Thoracic aorta (tissue), 2 donors: ENCODE measurements around the gene ACSL1. TPM values are rescaled to one million over a fixed set of nuclear protein-coding genes. Genes with fewer than 3 reads are reported as not detected.

Source experiments
- ATAC-seq: fragments of 150-250 bp; one replicate; pipeline ENCODE4 v1.8.0; 2017; ENCODE audit warnings: low read depth; ENCODE audit not compliant: insufficient number of reproducible peaks, low FRiP score
- DNase-seq: peaks from one replicate; pipeline ENCODE4 v3.0.0-alpha.2; 2020; ENCODE audit warnings: low spot score
- H3K27ac ChIP-seq, 2 donors: fragments of 200-600 bp; sonication (generic); 1 replicate in 1 of 2; 2 replicates in 1 of 2; pipeline ENCODE4 v1.5.1; 2016; ENCODE audit warnings: mild to moderate bottlenecking in 2 of 2, moderate library complexity in 2 of 2
- H3K27me3 ChIP-seq: fragments of 200-600 bp; sonication (generic); replicated peaks from 2 replicates; pipeline ENCODE4 v1.6.0; 2016; ENCODE audit warnings: mild to moderate bottlenecking; ENCODE audit not compliant: insufficient read depth
- H3K36me3 ChIP-seq: fragments of 200-600 bp; sonication (generic); one replicate; pipeline ENCODE4 v1.5.1; 2016
- H3K4me1 ChIP-seq, 2 donors: fragments of 200-600 bp; sonication (generic); 1 replicate in 1 of 2; 2 replicates in 1 of 2; pipeline versions ENCODE4 v1.5.1 to v1.6.0; 2016; ENCODE audit warnings: low read depth in 2 of 2, mild to moderate bottlenecking in 1 of 2; ENCODE audit not compliant: control insufficient read depth in 1 of 2
- H3K4me3 ChIP-seq: fragments of 200-600 bp; sonication (generic); 2 replicates; pipeline ENCODE4 v1.5.1; 2016; ENCODE audit warnings: mild to moderate bottlenecking
- H3K9me3 ChIP-seq: fragments of 200-600 bp; sonication (generic); 2 replicates; pipeline ENCODE4 v1.5.1; 2016
- total RNA-seq, 2 donors: library from RNA; depleted of rRNA; stranded (reverse); fragments of >200 nt; gene quantifications; one replicate each; pipeline versions ENCODE4 v1.1.0 to v1.2.3, GENCODE V29; 2016
- TF ChIP-seq, protein P1 (sequence below): fragments of 200-600 bp; sonication (generic); IDR thresholded peaks from one replicate; pipeline ENCODE4 v1.5.1; 2019; ENCODE audit warnings: antibody characterized with exemption

ACSL1 gene
- total RNA-seq, 2 donors from 2014 or later = 90.4 to 155 TPM

DNA sequence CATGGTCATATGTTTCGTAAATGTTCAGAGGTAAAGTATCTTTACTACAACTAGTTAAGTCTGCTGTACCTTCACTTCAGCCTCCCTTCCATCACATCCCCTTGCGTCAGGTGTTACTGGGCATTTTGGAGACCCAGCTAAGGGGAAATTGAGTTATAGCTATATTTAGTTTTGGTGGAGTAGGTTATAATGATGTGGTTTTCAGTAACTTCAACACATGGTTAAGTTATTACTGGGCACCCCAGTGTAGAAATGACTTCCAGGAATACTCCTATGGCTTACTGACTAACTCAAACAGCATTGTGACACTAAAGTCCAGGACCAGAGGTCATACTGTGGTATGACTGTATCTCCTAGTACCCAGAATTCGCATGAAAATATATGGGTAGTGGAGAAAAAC is 23.4 kb upstream of the ACSL1 start:
- no peak overlapping the region for H3K4me3 ChIP-seq
- no peaks in the 10 kb centered on the region for H3K36me3 ChIP-seq
- TF ChIP-seq, protein P1, sequence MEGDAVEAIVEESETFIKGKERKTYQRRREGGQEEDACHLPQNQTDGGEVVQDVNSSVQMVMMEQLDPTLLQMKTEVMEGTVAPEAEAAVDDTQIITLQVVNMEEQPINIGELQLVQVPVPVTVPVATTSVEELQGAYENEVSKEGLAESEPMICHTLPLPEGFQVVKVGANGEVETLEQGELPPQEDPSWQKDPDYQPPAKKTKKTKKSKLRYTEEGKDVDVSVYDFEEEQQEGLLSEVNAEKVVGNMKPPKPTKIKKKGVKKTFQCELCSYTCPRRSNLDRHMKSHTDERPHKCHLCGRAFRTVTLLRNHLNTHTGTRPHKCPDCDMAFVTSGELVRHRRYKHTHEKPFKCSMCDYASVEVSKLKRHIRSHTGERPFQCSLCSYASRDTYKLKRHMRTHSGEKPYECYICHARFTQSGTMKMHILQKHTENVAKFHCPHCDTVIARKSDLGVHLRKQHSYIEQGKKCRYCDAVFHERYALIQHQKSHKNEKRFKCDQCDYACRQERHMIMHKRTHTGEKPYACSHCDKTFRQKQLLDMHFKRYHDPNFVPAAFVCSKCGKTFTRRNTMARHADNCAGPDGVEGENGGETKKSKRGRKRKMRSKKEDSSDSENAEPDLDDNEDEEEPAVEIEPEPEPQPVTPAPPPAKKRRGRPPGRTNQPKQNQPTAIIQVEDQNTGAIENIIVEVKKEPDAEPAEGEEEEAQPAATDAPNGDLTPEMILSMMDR = no peak
- no peaks in the 10 kb centered on the region for H3K9me3 ChIP-seq
- DNase-seq = no peak
- no peaks in the 10 kb centered on the region for H3K27me3 ChIP-seq
- H3K27ac ChIP-seq = no peak overlapping the region
- H3K4me1 ChIP-seq = no peaks in the 10 kb centered on the region
- ATAC-seq = no peak

DNA sequence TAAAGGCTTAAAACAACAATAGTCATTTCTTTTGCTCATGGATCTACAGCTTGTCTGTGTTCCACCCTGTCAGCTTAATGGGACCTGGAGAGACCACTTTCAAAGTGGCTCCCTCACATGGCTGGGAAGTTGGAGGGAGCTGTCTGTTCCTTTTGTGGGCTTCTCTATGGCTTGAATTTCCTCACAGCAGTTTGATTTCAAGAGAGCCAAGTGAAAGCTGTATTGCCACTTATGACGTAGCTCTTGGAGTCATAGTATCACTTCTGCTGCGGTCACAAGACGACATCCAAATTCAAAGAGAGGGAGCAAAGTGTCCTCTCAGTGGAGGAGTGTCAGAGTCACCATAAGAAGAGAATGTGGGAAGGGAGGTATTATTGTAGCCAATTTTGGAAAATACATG is 22.7 kb upstream of the ACSL1 start:
- no peaks in the 10 kb centered on the region for H3K4me1 ChIP-seq
- no peaks in the 10 kb centered on the region for H3K27me3 ChIP-seq
- DNase-seq (no peak), ATAC-seq (no peak)
- H3K9me3 ChIP-seq = no peaks in the 10 kb centered on the region
- H3K27ac ChIP-seq = no peak overlapping the region
- TF ChIP-seq, protein P1 = no peak
- no peak overlapping the region for H3K4me3 ChIP-seq
- no peaks in the 10 kb centered on the region for H3K36me3 ChIP-seq

DNA sequence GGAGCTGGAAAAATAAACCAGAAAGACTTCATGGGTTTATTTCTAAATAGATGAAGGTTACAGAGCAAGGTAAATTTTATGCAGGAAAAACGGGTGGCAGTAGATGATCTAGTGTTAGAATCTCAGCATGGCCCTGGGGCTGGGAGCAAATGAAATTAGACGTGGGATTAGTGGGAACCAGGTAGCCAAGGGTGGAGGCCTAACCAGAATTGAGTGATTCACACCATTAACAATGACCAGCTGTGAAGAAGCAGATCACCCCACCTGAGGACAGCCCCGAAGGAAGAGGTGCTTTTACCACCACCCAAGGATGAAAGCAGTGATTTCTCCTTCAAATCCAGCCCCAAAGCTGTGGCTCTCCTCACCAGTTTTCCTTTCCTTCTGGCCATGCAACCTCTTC is 20.8 kb upstream of the ACSL1 start:
- no peaks in the 10 kb centered on the region for H3K27me3 ChIP-seq
- H3K4me1 ChIP-seq = no peaks in the 10 kb centered on the region
- TF ChIP-seq, protein P1 = no peak
- H3K9me3 ChIP-seq = no peaks in the 10 kb centered on the region
- no peak for ATAC-seq
- DNase-seq = no peak
- no peak overlapping the region for H3K4me3 ChIP-seq
- H3K36me3 ChIP-seq = no peaks in the 10 kb centered on the region
- no peak overlapping the region for H3K27ac ChIP-seq

DNA sequence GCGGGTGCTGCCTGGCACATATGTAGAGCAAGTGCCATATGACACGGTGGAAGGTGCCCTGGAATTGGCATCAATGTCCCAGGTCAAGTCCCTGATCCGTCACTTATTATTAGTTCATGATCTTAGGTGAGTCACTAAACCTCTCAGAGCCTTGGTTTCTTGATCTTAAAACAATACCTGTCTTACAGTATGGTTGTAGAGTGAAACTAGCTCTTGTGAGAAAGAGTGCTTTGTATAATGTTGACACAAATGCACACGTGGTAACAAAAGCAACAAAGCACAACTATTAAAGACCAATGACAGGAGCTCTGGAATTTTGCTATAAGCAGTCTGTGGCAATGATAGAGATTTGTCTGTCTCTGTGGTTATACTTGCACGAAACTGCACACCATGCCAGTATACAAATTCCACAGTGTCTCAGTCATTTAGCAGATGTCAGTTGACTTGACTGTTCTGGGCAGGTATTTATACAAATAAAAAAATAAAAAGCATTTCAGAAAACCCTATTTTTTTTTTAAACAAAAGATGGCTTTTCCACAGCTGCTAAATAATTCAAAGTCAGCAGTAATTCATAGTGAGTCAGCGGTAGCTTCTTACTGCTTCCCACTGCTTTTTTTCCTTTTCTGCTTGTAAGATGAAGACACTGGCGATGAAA is 19.7 kb upstream of the ACSL1 start:
- DNase-seq = no peak
- H3K27me3 ChIP-seq = no peaks in the 10 kb centered on the region
- no peaks in the 10 kb centered on the region for H3K36me3 ChIP-seq
- TF ChIP-seq, protein P1 = no peak
- no peak overlapping the region for H3K27ac ChIP-seq
- no peak for ATAC-seq
- no peak overlapping the region for H3K4me3 ChIP-seq
- no peaks in the 10 kb centered on the region for H3K9me3 ChIP-seq
- H3K4me1 ChIP-seq = no peaks in the 10 kb centered on the region

DNA sequence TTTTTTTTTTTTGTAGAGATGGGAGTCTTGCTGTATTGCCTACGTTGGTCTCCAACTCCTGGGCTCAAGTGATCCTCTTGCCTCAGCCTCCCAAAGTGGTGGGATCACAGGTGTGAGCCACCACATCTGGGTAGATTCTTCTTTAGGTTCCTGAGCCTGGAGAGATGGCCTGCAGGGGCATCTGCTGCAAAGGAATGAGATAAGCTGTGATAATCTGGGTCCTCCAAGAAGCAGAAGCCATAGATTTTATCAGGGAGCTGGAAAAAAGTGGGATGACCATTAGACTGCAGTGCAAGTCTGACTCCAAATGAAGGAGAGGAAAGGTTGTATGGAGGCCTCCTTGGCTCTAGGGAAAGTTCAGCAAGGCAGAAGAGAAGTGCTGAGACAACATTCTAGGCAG is 19.0 kb upstream of the ACSL1 start:
- DNase-seq (no peak), ATAC-seq (no peak)
- no peak overlapping the region for H3K27ac ChIP-seq
- H3K4me3 ChIP-seq = no peak overlapping the region
- H3K36me3 ChIP-seq = no peaks in the 10 kb centered on the region
- TF ChIP-seq, protein P1 = no peak
- H3K27me3 ChIP-seq = no peaks in the 10 kb centered on the region
- no peaks in the 10 kb centered on the region for H3K9me3 ChIP-seq
- no peaks in the 10 kb centered on the region for H3K4me1 ChIP-seq
